ENCODE measurements around the gene GGACT. TPM values are rescaled to one million over a fixed set of nuclear protein-coding genes. Genes with fewer than 3 reads are reported as not detected.

Gene GGACT
- total RNA-seq, 1 donor from 2014 or later: 5.2 TPM

DNA sequence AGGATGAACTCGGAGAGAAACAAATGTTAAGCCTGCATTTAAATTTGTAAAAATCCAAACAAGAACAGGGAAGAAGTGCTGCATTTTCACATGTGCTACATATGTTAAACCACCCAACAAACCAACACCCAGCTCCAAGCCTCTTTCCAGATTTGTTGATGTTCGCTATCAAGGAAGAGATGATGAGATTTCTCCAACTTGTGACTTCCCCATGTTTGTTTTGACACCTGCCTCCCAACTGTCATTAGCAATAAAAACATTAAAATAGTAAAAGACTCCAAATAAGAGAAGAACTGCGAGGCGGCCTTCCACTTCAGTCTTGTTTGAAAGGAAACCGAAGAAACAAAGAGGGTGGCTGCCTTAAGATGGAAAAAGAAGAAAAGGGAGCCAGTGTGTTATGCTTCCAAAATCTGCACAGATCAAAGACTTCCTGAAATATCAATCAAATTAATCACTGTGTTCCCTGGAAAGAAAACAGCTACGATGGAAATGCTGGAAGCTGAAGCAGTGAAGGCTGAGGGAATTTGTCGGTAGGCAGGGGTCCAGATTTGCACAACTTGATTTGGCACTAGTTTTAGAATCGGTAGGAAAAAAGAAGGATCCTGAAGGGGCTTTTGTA lies 14.0 kb upstream of the GGACT start:
- TF ChIP-seq, protein P1, sequence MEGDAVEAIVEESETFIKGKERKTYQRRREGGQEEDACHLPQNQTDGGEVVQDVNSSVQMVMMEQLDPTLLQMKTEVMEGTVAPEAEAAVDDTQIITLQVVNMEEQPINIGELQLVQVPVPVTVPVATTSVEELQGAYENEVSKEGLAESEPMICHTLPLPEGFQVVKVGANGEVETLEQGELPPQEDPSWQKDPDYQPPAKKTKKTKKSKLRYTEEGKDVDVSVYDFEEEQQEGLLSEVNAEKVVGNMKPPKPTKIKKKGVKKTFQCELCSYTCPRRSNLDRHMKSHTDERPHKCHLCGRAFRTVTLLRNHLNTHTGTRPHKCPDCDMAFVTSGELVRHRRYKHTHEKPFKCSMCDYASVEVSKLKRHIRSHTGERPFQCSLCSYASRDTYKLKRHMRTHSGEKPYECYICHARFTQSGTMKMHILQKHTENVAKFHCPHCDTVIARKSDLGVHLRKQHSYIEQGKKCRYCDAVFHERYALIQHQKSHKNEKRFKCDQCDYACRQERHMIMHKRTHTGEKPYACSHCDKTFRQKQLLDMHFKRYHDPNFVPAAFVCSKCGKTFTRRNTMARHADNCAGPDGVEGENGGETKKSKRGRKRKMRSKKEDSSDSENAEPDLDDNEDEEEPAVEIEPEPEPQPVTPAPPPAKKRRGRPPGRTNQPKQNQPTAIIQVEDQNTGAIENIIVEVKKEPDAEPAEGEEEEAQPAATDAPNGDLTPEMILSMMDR (IDR thresholded peaks at IDR 0.05; ENCODE audit: partially characterized antibody, unreplicated experiment): no peak
- H3K4me1 Mint-ChIP-seq (ENCODE audit: low read depth, unreplicated experiment): no peaks in the 10 kb centered on the region
- H3K27ac Mint-ChIP-seq (ENCODE audit: unreplicated experiment): no peak overlapping the region
- DNase-seq: no peak
- no peak overlapping the region for H3K4me3 Mint-ChIP-seq (ENCODE audit: unreplicated experiment)
- no peaks in the 10 kb centered on the region for H3K9me3 Mint-ChIP-seq (ENCODE audit: unreplicated experiment)
- peaks cover 2% of the 10 kb centered on the region for H3K27me3 Mint-ChIP-seq (ENCODE audit: unreplicated experiment)
- peaks cover 3% of the 10 kb centered on the region for H3K36me3 Mint-ChIP-seq (ENCODE audit: unreplicated experiment)

DNA sequence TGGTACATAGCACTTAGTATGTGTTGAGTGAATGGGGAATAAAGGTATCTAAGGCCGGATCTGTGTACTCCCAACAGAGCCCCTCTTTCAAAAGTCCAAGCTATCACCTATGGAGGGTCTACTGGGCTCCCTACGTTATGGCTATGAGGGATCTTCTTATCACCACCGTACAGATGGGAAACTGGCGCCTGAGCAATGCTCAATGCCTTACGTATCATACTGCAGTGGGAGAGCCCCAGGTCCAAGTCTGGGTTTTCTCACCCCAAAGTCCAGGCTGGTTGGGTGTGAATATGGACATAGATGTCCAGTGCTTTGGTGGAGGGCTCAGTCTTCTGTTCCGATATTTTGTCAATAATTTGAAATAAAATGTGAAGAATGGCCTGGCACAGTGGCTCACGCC lies 13.1 kb upstream of the GGACT start:
- Mint-ChIP-seq H3K27me3 (ENCODE audit: unreplicated experiment) (peaks cover 2% of the 10 kb centered on the region), H3K27ac (ENCODE audit: unreplicated experiment) (no peak overlapping the region), H3K36me3 (ENCODE audit: unreplicated experiment) (peaks cover 3% of the 10 kb centered on the region), H3K4me3 (ENCODE audit: unreplicated experiment) (no peak overlapping the region), H3K4me1 (ENCODE audit: low read depth, unreplicated experiment) (no peaks in the 10 kb centered on the region), H3K9me3 (ENCODE audit: unreplicated experiment) (no peaks in the 10 kb centered on the region)
- no peak for DNase-seq
- TF ChIP-seq, protein P1 (IDR thresholded peaks at IDR 0.05; ENCODE audit: partially characterized antibody, unreplicated experiment): no peak

DNA sequence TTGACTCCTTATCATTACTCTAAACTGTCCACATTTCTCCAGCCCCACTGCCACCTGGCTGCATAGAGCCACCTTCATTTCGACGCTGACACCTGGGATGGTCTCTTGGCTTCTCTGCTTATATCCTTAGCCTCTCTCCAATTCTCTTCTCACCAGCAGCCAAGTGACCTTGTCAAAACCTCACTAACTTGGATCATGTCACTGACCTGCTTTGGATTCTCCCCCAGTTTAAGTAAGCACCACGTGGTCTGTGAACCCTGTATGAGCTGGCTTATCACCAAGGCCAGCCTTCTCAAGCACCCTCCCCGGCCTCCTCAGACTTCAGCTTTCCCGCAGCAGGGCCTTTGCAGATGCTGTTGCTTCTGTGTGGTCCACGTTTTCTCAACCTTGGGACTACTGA lies 12.3 kb upstream of the GGACT start:
- H3K4me3 Mint-ChIP-seq (ENCODE audit: unreplicated experiment): no peak overlapping the region
- DNase-seq: no peak
- TF ChIP-seq, protein P1 (IDR thresholded peaks at IDR 0.05; ENCODE audit: partially characterized antibody, unreplicated experiment): no peak
- no peaks in the 10 kb centered on the region for H3K4me1 Mint-ChIP-seq (ENCODE audit: low read depth, unreplicated experiment)
- H3K36me3 Mint-ChIP-seq (ENCODE audit: unreplicated experiment): peaks cover 3% of the 10 kb centered on the region
- no peaks in the 10 kb centered on the region for H3K9me3 Mint-ChIP-seq (ENCODE audit: unreplicated experiment)
- H3K27me3 Mint-ChIP-seq (ENCODE audit: unreplicated experiment): peaks cover 2% of the 10 kb centered on the region
- no peak overlapping the region for H3K27ac Mint-ChIP-seq (ENCODE audit: unreplicated experiment)

DNA sequence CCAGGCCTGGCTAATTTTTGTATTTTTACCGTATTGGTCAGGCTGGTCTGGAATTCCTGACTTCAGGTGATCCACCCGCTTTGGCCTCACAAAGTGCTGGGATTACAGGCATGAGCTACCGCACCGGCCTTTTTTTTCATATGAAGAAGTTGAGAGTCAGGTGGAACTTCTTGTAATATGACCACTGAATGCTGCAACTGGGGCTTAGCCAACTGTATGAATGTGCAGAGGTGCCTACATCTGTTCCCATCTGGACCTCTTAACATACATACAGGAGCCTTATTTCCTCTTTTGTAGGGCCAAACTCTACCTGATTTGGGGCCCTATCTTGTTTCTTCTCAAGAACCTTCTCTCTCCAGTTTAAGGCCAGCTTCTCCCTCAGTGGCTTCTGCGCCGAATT lies 11.9 kb upstream of the GGACT start:
- Mint-ChIP-seq H3K27me3 (ENCODE audit: unreplicated experiment) (peaks cover 2% of the 10 kb centered on the region), H3K9me3 (ENCODE audit: unreplicated experiment) (no peaks in the 10 kb centered on the region), H3K36me3 (ENCODE audit: unreplicated experiment) (peaks cover 3% of the 10 kb centered on the region), H3K4me3 (ENCODE audit: unreplicated experiment) (no peak overlapping the region), H3K27ac (ENCODE audit: unreplicated experiment) (no peak overlapping the region), H3K4me1 (ENCODE audit: low read depth, unreplicated experiment) (no peaks in the 10 kb centered on the region)
- TF ChIP-seq, protein P1 (IDR thresholded peaks at IDR 0.05; ENCODE audit: partially characterized antibody, unreplicated experiment): no peak
- no peak for DNase-seq

DNA sequence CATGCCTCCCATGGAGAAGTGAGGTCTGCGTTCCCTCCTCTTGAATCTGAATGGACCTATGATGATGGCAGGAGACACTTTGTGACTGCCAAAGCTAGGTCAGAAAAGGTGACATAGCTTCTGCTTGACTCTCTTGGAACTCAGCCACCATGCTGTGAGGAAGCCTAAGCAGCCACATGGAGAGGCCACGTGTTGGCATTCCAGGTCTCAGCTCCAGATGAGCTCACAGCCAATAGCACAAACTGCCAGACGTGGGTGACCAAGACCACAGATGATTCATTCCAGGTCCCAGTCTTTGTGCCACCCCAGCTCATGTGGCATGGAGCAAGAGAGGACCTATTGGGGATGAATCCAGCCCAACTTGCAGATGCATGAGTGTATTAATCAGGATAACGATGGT lies 8.7 kb upstream of the GGACT start:
- H3K4me1 Mint-ChIP-seq (ENCODE audit: low read depth, unreplicated experiment): no peaks in the 10 kb centered on the region
- H3K4me3 Mint-ChIP-seq (ENCODE audit: unreplicated experiment): no peak overlapping the region
- no peaks in the 10 kb centered on the region for H3K9me3 Mint-ChIP-seq (ENCODE audit: unreplicated experiment)
- H3K27me3 Mint-ChIP-seq (ENCODE audit: unreplicated experiment): peaks cover 2% of the 10 kb centered on the region
- no peaks in the 10 kb centered on the region for H3K36me3 Mint-ChIP-seq (ENCODE audit: unreplicated experiment)
- TF ChIP-seq, protein P1 (IDR thresholded peaks at IDR 0.05; ENCODE audit: partially characterized antibody, unreplicated experiment): no peak
- H3K27ac Mint-ChIP-seq (ENCODE audit: unreplicated experiment): no peak overlapping the region
- DNase-seq: no peak

Data from glutamatergic neuron (in vitro differentiated cells).